Calu3 (cell line): ENCODE results near the gene CNTNAP2. TPM values are rescaled to one million over a fixed set of nuclear protein-coding genes. Genes with fewer than 3 reads are reported as not detected.

Source experiments
- BruUV-seq: library from RNA; stranded (reverse); fragments of 400-500 nt; replicated peaks from 2 replicates; lab custom pipeline; 2021; lab: Mats Ljungman, UMichigan
- CTCF ChIA-PET: fragments of 300-600 bp; sonication (Branson Sonifier 250); formaldehyde crosslinking; loops from one replicate; lab custom pipeline; 2022; ENCODE audit warnings: antibody characterized with exemption; lab: Charles Lee
- DNase-seq: peaks from one replicate; pipeline ENCODE4 v3.0.0; 2022
- H3K27ac Mint-ChIP-seq: one replicate; pipeline ENCODE4 v1.8.0; 2022; ENCODE audit warnings: mixed read lengths; ENCODE audit not compliant: unreplicated experiment
- H3K27me3 Mint-ChIP-seq: one replicate; pipeline ENCODE4 v1.8.0; 2022; ENCODE audit warnings: mixed read lengths; ENCODE audit not compliant: unreplicated experiment
- H3K36me3 Mint-ChIP-seq: one replicate; pipeline ENCODE4 v1.8.0; 2022; ENCODE audit warnings: mild to moderate bottlenecking, moderate library complexity, mixed read lengths; ENCODE audit not compliant: insufficient read depth, unreplicated experiment
- H3K4me1 Mint-ChIP-seq: one replicate; pipeline ENCODE4 v1.8.0; 2022; ENCODE audit warnings: mild to moderate bottlenecking, low read depth, mixed read lengths; ENCODE audit not compliant: unreplicated experiment
- H3K4me3 Mint-ChIP-seq: one replicate; pipeline ENCODE4 v1.8.0; 2022; ENCODE audit warnings: mild to moderate bottlenecking, low read depth, moderate library complexity, mixed read lengths; ENCODE audit not compliant: unreplicated experiment
- H3K9me3 Mint-ChIP-seq: one replicate; pipeline ENCODE4 v1.8.0; 2022; ENCODE audit warnings: low read depth, mixed read lengths; ENCODE audit not compliant: unreplicated experiment
- intact Hi-C: fragments of 100-400 bp; cut with micrococcal nuclease; formaldehyde crosslinking; loops from one replicate; pipeline ENCODE4 v1.10.0; 2022; ENCODE audit not compliant: unreplicated experiment
- total RNA-seq: library from RNA; stranded (reverse); gene quantifications from 2 replicates; pipeline ENCODE4 v1.2.3, GENCODE V29; 2022
- TF ChIP-seq, protein P1 (sequence below): fragments of 200-600 bp; IDR thresholded peaks from one replicate; pipeline ENCODE4 v1.8.0; 2022; ENCODE audit warnings: antibody characterized with exemption; ENCODE audit not compliant: unreplicated experiment

Gene CNTNAP2
- total RNA-seq, 1 experiment from 2014 or later: 1.1 TPM

DNA sequence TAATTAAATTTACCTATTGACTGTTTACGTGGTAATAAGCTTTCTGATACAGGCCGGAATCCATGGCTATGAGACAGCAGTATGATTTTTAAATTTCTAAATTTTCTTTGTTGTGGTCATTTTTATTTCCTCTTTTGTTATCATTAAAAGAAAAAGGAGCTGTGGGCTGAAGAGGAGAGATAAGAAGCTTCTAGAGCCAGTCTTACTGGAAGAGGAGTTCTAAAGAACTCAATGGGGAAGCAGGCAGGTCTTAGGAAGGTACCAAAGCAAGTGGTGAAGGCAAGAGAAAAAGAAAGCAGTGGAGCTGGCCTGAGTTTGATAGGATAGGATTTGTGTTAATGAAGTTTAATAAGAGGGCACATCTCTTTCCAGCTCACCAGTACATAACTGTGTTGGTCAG is 1187.8 kb downstream of the CNTNAP2 start:
- Mint-ChIP-seq H3K9me3 (peaks cover 11% of the 10 kb centered on the region), H3K27ac (no peak overlapping the region), H3K36me3 (no peaks in the 10 kb centered on the region), H3K4me3 (no peak overlapping the region), H3K4me1 (no peaks in the 10 kb centered on the region), H3K27me3 (no peaks in the 10 kb centered on the region)
- intact Hi-C loops: no loop called here
- CTCF ChIA-PET: no interaction called here
- BruUV-seq: no TSS peak
- TF ChIP-seq, protein P1, sequence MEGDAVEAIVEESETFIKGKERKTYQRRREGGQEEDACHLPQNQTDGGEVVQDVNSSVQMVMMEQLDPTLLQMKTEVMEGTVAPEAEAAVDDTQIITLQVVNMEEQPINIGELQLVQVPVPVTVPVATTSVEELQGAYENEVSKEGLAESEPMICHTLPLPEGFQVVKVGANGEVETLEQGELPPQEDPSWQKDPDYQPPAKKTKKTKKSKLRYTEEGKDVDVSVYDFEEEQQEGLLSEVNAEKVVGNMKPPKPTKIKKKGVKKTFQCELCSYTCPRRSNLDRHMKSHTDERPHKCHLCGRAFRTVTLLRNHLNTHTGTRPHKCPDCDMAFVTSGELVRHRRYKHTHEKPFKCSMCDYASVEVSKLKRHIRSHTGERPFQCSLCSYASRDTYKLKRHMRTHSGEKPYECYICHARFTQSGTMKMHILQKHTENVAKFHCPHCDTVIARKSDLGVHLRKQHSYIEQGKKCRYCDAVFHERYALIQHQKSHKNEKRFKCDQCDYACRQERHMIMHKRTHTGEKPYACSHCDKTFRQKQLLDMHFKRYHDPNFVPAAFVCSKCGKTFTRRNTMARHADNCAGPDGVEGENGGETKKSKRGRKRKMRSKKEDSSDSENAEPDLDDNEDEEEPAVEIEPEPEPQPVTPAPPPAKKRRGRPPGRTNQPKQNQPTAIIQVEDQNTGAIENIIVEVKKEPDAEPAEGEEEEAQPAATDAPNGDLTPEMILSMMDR: no peak
- no peak for DNase-seq

DNA sequence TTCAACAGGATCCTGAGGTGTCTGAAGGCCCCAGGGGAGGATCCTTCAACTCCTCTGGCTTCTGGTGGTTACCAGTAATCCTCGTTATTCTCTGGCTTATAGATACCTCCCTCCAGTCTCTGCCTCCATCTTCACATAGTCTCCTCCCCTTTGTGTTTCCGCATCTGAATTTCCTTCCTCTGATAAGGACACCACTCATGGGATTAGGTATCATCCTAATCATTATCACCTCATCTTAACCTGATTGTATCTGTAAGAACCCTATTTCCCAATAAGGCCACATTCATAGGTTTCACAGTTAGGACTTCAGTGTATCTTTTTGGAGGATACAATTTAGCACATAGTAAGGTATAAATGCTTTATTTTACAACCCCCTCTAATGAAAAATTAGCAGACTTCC is 1189.2 kb downstream of the CNTNAP2 start:
- intact Hi-C loops: no loop called here
- TF ChIP-seq, protein P1: no peak
- Mint-ChIP-seq H3K4me3 (no peak overlapping the region), H3K36me3 (no peaks in the 10 kb centered on the region), H3K9me3 (peaks cover 15% of the 10 kb centered on the region), H3K27ac (no peak overlapping the region), H3K27me3 (no peaks in the 10 kb centered on the region), H3K4me1 (no peaks in the 10 kb centered on the region)
- DNase-seq: no peak
- no TSS peak for BruUV-seq
- CTCF ChIA-PET: no interaction called here

DNA sequence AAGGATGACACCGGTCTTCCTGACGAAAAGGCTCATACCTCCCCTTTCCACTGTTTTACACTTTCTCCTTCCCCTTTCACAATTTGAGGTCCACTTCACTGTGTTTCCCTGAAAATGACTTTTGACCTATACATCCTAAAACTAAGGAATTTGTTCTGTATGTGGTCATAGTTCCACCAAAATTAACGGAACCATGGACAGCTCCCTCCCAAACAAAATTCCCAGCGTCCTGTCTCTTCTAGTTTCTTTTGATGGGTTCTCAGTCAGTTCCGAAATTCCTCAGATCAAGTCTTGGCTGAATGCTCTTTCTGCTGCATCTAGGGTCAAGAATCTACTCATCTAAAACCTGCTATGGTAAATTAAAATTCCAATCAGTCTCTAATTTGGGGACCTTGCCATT is 1191.9 kb downstream of the CNTNAP2 start:
- no peak overlapping the region for H3K27ac Mint-ChIP-seq
- DNase-seq: no peak
- H3K36me3 Mint-ChIP-seq: no peaks in the 10 kb centered on the region
- no peaks in the 10 kb centered on the region for H3K4me1 Mint-ChIP-seq
- CTCF ChIA-PET: no interaction called here
- intact Hi-C loops: no loop called here
- peaks cover 18% of the 10 kb centered on the region for H3K9me3 Mint-ChIP-seq
- H3K27me3 Mint-ChIP-seq: no peaks in the 10 kb centered on the region
- TF ChIP-seq, protein P1: no peak
- no peak overlapping the region for H3K4me3 Mint-ChIP-seq
- no TSS peak for BruUV-seq

DNA sequence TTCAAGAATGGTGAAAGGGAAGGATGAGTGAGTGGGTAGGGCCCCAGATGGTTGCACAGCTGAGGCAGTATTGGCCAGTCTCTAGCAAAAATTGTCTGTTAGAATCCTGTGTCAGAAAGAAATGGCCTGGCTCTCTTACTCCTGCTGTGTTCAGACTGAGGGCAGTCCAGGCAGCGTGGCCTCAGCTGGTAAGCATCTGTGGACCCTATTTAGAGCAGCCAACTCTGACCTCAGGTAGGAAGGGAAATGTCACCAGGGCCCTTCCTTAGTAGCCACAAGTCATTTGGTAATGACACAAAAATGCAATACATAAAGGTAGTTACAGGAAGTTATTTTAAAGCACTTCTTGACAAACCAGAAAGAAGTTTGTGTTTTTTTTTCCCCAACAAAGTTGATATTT is 1194.7 kb downstream of the CNTNAP2 start:
- Mint-ChIP-seq H3K9me3 (peaks cover 13% of the 10 kb centered on the region), H3K27me3 (no peaks in the 10 kb centered on the region), H3K36me3 (no peaks in the 10 kb centered on the region), H3K4me1 (no peaks in the 10 kb centered on the region), H3K27ac (no peak overlapping the region), H3K4me3 (no peak overlapping the region)
- DNase-seq: no peak
- CTCF ChIA-PET: no interaction called here
- no TSS peak for BruUV-seq
- intact Hi-C loops: no loop called here
- TF ChIP-seq, protein P1: no peak
